Liver (tissue), 3 donors: ENCODE measurements around the gene TCEA2.

Source experiments
- EGR1 ChIP-seq, 2 donors: IDR thresholded peaks; 2 replicates each; pipeline ENCODE4 v1.6.1; 2016 to 2018; ENCODE audit warnings: antibody characterized with exemption in 2 of 2, low read depth in 2 of 2
- FOXA1 ChIP-seq: IDR thresholded peaks from 2 replicates; pipeline ENCODE4 v1.6.1; 2016; ENCODE audit warnings: antibody characterized with exemption
- GABPA ChIP-seq, 2 donors: IDR thresholded peaks in 1 of 2; conservative IDR thresholded peaks in 1 of 2; 2 replicates each; pipeline ENCODE4 v1.6.1; 2016; ENCODE audit warnings: antibody characterized with exemption in 2 of 2, mild to moderate bottlenecking in 1 of 2, moderate library complexity in 1 of 2
- JUND ChIP-seq, 2 donors: IDR thresholded peaks; 2 replicates each; pipeline ENCODE4 v1.6.1; 2016; ENCODE audit warnings: antibody characterized with exemption in 2 of 2
- NR2F2 ChIP-seq: IDR thresholded peaks from 2 replicates; pipeline ENCODE4 v1.6.1; 2016; ENCODE audit warnings: antibody characterized with exemption
- RAD21 ChIP-seq, 2 donors: IDR thresholded peaks; 2 replicates each; pipeline ENCODE4 v1.6.1; 2016; ENCODE audit warnings: antibody characterized with exemption in 2 of 2, mild to moderate bottlenecking in 2 of 2
- REST ChIP-seq: IDR thresholded peaks from 2 replicates; pipeline ENCODE4 v1.6.1; 2016; ENCODE audit warnings: antibody characterized with exemption, mild to moderate bottlenecking
- SP1 ChIP-seq: IDR thresholded peaks from 2 replicates; pipeline ENCODE4 v1.6.1; 2018; ENCODE audit warnings: antibody characterized with exemption, mild to moderate bottlenecking
- YY1 ChIP-seq: IDR thresholded peaks from 2 replicates; pipeline ENCODE4 v1.6.1; 2016; ENCODE audit warnings: antibody characterized with exemption, mild to moderate bottlenecking
- ZBTB33 ChIP-seq: IDR thresholded peaks from 2 replicates; pipeline ENCODE4 v1.6.1; 2016; ENCODE audit warnings: antibody characterized with exemption
- TF ChIP-seq, protein P1 (sequence below): fragments of 150-350 bp; IDR thresholded peaks from 2 replicates; pipeline ENCODE4 v1.5.1; 2017; ENCODE audit warnings: improper control_type of control experiment, low read depth, low read length; ENCODE audit not compliant: missing input control
- TF ChIP-seq, protein P2 (sequence below): IDR thresholded peaks from 2 replicates; pipeline ENCODE4 v1.6.1; 2016; ENCODE audit warnings: antibody characterized with exemption
- TF ChIP-seq, protein P3 (sequence below): IDR thresholded peaks from 2 replicates; pipeline ENCODE4 v1.6.1; 2016; ENCODE audit warnings: antibody characterized with exemption
- donor health status: healthy.
- donor health status: healthy.

GRCh38 chr20:64084685-64085152 is 21.7 kb downstream of the TCEA2 start:
- TF ChIP-seq, protein P1, sequence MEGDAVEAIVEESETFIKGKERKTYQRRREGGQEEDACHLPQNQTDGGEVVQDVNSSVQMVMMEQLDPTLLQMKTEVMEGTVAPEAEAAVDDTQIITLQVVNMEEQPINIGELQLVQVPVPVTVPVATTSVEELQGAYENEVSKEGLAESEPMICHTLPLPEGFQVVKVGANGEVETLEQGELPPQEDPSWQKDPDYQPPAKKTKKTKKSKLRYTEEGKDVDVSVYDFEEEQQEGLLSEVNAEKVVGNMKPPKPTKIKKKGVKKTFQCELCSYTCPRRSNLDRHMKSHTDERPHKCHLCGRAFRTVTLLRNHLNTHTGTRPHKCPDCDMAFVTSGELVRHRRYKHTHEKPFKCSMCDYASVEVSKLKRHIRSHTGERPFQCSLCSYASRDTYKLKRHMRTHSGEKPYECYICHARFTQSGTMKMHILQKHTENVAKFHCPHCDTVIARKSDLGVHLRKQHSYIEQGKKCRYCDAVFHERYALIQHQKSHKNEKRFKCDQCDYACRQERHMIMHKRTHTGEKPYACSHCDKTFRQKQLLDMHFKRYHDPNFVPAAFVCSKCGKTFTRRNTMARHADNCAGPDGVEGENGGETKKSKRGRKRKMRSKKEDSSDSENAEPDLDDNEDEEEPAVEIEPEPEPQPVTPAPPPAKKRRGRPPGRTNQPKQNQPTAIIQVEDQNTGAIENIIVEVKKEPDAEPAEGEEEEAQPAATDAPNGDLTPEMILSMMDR, result no peak
- no peak for TF ChIP-seq REST
- TF ChIP-seq, protein P2, sequence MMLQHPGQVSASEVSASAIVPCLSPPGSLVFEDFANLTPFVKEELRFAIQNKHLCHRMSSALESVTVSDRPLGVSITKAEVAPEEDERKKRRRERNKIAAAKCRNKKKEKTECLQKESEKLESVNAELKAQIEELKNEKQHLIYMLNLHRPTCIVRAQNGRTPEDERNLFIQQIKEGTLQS, result no peak
- TF ChIP-seq SP1, result no peak
- no peak for TF ChIP-seq EGR1 (IDR thresholded peaks at IDR 0.05; ENCODE audit: low read depth in 2 of 2)
- TF ChIP-seq NR2F2, result no peak
- TF ChIP-seq ZBTB33, result no peak
- TF ChIP-seq, protein P3, sequence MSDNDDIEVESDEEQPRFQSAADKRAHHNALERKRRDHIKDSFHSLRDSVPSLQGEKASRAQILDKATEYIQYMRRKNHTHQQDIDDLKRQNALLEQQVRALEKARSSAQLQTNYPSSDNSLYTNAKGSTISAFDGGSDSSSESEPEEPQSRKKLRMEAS, result no peak
- TF ChIP-seq GABPA (IDR thresholded peaks at IDR 0.05 in 1 of 2, conservative IDR thresholded peaks at IDR 0.05 in 1 of 2), result no peak
- TF ChIP-seq RAD21 (IDR thresholded peaks at IDR 0.05), result no peak
- no peak for TF ChIP-seq YY1
- no peak for TF ChIP-seq FOXA1
- TF ChIP-seq JUND (IDR thresholded peaks at IDR 0.05), result no peak
